ENCODE results near the gene PPP3R1.
A peak's percentile ranks its signal among the peaks of the same experiment; 100 is the strongest.

Gene PPP3R1

GRCh38 chr2:68203587-68203986 lies 48.7 kb downstream of the PPP3R1 start:
- Mint-ChIP-seq H3K27ac (peak overlapping the region in 1 of 3 experiments; percentile 42), H3K36me3 (ENCODE audit: low read depth) (peaks cover 8% of the 10 kb centered on the region), H3K4me3 (no peak overlapping the region), H3K27me3 (ENCODE audit: low read depth) (no peaks in the 10 kb centered on the region), H3K9me3 (no peaks in the 10 kb centered on the region), H3K4me1 (peaks cover 23% of the 10 kb centered on the region)
- no peak for TF ChIP-seq CTCF (IDR thresholded peaks at IDR 0.05; ENCODE audit: unreplicated experiment in 3 of 3)

DNA sequence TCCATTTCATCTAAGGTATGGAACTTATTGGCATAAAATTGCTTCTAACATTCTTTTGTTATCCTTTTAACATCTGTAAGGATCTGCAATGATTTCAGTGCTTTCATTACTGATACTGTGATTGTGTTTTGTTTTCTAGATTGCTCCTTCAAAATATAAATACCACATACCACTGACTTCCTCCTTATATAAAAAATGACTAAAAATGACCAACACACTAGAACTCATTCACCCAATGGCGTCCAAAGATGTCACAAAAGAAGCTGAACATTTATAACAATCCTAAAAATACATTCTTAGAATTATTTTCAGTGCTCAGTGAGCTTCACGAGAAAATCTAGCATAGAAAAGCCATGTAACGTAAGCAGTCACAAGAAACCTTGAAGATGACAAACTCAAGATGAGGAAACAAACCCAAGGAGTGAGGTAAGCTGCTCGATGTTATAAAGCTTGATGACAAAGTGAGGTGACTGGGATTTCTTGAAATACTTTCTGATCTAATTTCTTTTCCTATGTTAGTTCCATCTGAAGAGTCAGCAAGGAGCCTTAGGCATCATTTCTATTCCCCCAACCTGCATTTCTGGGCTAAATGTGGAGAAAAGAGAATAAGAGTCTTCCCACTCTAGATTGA lies 52.1 kb downstream of the PPP3R1 start:
- H3K36me3 Mint-ChIP-seq (ENCODE audit: low read depth) = peaks cover 3% of the 10 kb centered on the region
- H3K9me3 Mint-ChIP-seq = no peaks in the 10 kb centered on the region
- TF ChIP-seq CTCF (IDR thresholded peaks at IDR 0.05; ENCODE audit: unreplicated experiment in 3 of 3) = no peak

DNA sequence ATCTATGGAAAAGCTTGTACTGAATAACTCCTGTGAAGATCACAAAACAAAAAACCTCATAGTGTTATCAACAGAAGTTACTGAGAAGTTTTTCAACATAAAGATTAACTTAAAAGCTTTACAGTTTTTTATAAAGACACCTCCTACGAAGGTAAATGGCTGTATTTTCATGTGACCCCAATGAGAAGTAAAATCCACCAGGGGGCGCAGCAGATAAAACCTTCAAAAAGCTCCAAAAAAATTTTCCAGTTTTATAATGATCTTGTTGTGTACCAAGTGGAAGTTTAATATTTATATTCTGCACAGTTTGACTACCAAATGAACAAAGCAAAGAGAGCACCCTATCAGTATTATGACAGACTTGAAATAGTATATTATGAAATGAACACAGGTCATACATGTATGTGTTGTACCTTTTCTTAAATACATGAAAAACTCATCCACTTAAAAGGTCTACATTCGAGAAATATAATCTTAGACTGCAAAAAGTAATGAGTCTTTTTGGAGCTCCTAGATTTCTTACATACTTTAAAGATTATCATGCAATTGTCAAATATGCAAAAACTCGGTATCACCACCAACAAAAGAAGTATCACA lies 56.1 kb downstream of the PPP3R1 start:
- Mint-ChIP-seq H3K27me3 (ENCODE audit: low read depth) (no peaks in the 10 kb centered on the region), H3K27ac (peak overlapping the region in 1 of 3 experiments; percentile 49), H3K4me1 (peaks cover 42% of the 10 kb centered on the region), H3K4me3 (no peak overlapping the region), H3K9me3 (no peaks in the 10 kb centered on the region), H3K36me3 (ENCODE audit: low read depth) (no peaks in the 10 kb centered on the region)
- TF ChIP-seq CTCF (IDR thresholded peaks at IDR 0.05; ENCODE audit: unreplicated experiment in 3 of 3) = peak; percentile 39 to 55 (median 44)

More for the DNA sequence above, 52.1 kb downstream of the PPP3R1 start:
- Mint-ChIP-seq H3K4me1 (peaks cover 29% of the 10 kb centered on the region), H3K27me3 (ENCODE audit: low read depth) (no peaks in the 10 kb centered on the region), H3K4me3 (no peak overlapping the region), H3K27ac (no peak overlapping the region)

DNA sequence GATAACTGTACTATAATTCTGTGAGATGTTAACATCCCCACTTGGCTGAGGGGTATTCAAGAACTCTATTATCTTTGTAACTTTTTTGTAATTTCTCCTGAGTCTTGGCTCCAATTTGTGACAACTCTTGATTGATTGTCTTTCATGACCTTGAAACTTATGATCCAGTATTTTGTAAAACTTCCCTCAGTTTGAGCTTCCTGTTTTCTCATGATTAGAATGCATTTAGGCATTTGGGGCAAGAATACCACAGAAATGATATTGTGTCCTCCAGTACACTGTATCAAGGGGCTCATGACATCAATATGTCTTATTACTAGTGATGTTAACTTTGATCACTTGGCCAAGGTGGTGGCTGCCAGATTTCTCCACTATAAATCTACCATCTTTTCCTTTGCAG lies 57.2 kb downstream of the PPP3R1 start:
- peak overlapping the region; percentile 49 to 74 (median 60) for H3K27ac Mint-ChIP-seq
- H3K27me3 Mint-ChIP-seq (ENCODE audit: low read depth) = no peaks in the 10 kb centered on the region
- H3K4me3 Mint-ChIP-seq = no peak overlapping the region
- peaks cover 37% of the 10 kb centered on the region for H3K4me1 Mint-ChIP-seq
- no peaks in the 10 kb centered on the region for H3K36me3 Mint-ChIP-seq (ENCODE audit: low read depth)
- H3K9me3 Mint-ChIP-seq = no peaks in the 10 kb centered on the region
- no peak for TF ChIP-seq CTCF (IDR thresholded peaks at IDR 0.05; ENCODE audit: unreplicated experiment in 3 of 3)

GRCh38 chr2:68193787-68194372 lies 58.5 kb downstream of the PPP3R1 start:
- Mint-ChIP-seq H3K27me3 (ENCODE audit: low read depth) (no peaks in the 10 kb centered on the region), H3K36me3 (ENCODE audit: low read depth) (no peaks in the 10 kb centered on the region), H3K27ac (no peak overlapping the region), H3K4me1 (peaks cover 37% of the 10 kb centered on the region), H3K9me3 (no peaks in the 10 kb centered on the region), H3K4me3 (no peak overlapping the region)
- no peak for TF ChIP-seq CTCF (IDR thresholded peaks at IDR 0.05; ENCODE audit: unreplicated experiment in 3 of 3)
